ENCODE results near the gene PHLDA3.

PHLDA3 gene

GRCh38 chr1:201499795-201500669, 31.0 kb upstream of the PHLDA3 start:
- H3K9ac ChIP-seq (ENCODE audit: low read depth, low read length, poor library complexity, severe bottlenecking) = peak overlapping the region; percentile 18
- peaks cover 31% of the 10 kb centered on the region for H3K4me1 ChIP-seq (ENCODE audit: insufficient read depth, low read length, poor library complexity, severe bottlenecking)
- H3K9me3 ChIP-seq (ENCODE audit: insufficient read depth, low read depth, low read length) = no peaks in the 10 kb centered on the region
- no peak overlapping the region for H3K4me2 ChIP-seq (ENCODE audit: low read depth, low read length, poor library complexity, severe bottlenecking)
- H3K9me2 ChIP-seq (replicated peaks; ENCODE audit: low read depth, low read length) = no peaks in the 10 kb centered on the region
- peaks cover 59% of the 10 kb centered on the region for H3K79me2 ChIP-seq (ENCODE audit: insufficient read depth, low read length)
- H3F3A ChIP-seq (ENCODE audit: low read depth) = no peaks in the 10 kb centered on the region
- TF ChIP-seq CTCF (conservative IDR thresholded peaks at IDR 0.05; ENCODE audit: low read length) (no peak), EZH2phosphoT487 (IDR thresholded peaks at IDR 0.05; ENCODE audit: borderline replicate concordance) (no peak)
- no peaks in the 10 kb centered on the region for H4K20me1 ChIP-seq (ENCODE audit: insufficient read depth, low read length, poor library complexity, severe bottlenecking)
- peaks cover 7% of the 10 kb centered on the region; the same call in 1 of the 2 replicates for H3K36me3 ChIP-seq (ENCODE audit: insufficient read depth, low read length)
- H3K27me3 ChIP-seq (ENCODE audit: insufficient read depth, low read length, poor library complexity, severe bottlenecking) = no peaks in the 10 kb centered on the region
- H2AFZ ChIP-seq (ENCODE audit: low read length) = no peak overlapping the region
- H3K4me3 ChIP-seq (ENCODE audit: low read length, poor library complexity, severe bottlenecking) = no peak overlapping the region

DNA sequence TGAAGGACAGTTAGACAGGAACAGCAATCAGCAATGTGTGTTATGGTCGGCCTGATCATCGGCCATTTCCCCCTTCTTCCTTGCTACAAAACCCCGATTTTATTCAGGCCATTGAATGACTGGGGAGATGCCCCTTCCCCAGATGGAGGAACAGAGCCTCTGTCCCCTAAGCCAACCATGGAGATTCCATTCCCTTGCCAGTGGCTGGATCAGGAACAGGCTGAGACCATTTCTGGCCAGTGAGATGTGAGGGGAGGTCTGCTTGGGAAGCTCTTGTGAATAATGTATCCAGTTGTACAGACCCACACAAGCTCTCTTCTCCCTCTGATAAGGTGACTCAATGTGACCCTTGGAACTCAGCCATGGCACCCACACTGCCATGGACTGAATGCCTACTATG, 30.2 kb upstream of the PHLDA3 start:
- peaks cover 15% of the 10 kb centered on the region; the same call in 1 of the 2 replicates for H3K36me3 ChIP-seq (ENCODE audit: insufficient read depth, low read length)
- peaks cover 50% of the 10 kb centered on the region for H3K79me2 ChIP-seq (ENCODE audit: insufficient read depth, low read length)
- H3K9me2 ChIP-seq (replicated peaks; ENCODE audit: low read depth, low read length) = no peaks in the 10 kb centered on the region
- H3F3A ChIP-seq (ENCODE audit: low read depth) = no peaks in the 10 kb centered on the region
- peaks cover 29% of the 10 kb centered on the region for H3K4me1 ChIP-seq (ENCODE audit: insufficient read depth, low read length, poor library complexity, severe bottlenecking)
- no peak overlapping the region for H2AFZ ChIP-seq (ENCODE audit: low read length)
- no peak overlapping the region for H3K9ac ChIP-seq (ENCODE audit: low read depth, low read length, poor library complexity, severe bottlenecking)
- TF ChIP-seq CTCF (conservative IDR thresholded peaks at IDR 0.05; ENCODE audit: low read length) (no peak), EZH2phosphoT487 (IDR thresholded peaks at IDR 0.05; ENCODE audit: borderline replicate concordance) (no peak)
- no peak overlapping the region for H3K4me3 ChIP-seq (ENCODE audit: low read length, poor library complexity, severe bottlenecking)
- H4K20me1 ChIP-seq (ENCODE audit: insufficient read depth, low read length, poor library complexity, severe bottlenecking) = no peaks in the 10 kb centered on the region
- H3K9me3 ChIP-seq (ENCODE audit: insufficient read depth, low read depth, low read length) = no peaks in the 10 kb centered on the region
- no peak overlapping the region for H3K4me2 ChIP-seq (ENCODE audit: low read depth, low read length, poor library complexity, severe bottlenecking)
- H3K27me3 ChIP-seq (ENCODE audit: insufficient read depth, low read length, poor library complexity, severe bottlenecking) = no peaks in the 10 kb centered on the region

GRCh38 chr1:201498621-201499020, 29.6 kb upstream of the PHLDA3 start:
- Histone ChIP-seq H2AFZ (ENCODE audit: low read length) (no peak overlapping the region), H3K4me1 (ENCODE audit: insufficient read depth, low read length, poor library complexity, severe bottlenecking) (peaks cover 24% of the 10 kb centered on the region), H3K4me2 (ENCODE audit: low read depth, low read length, poor library complexity, severe bottlenecking) (no peak overlapping the region), H3F3A (ENCODE audit: low read depth) (no peaks in the 10 kb centered on the region), H4K20me1 (ENCODE audit: insufficient read depth, low read length, poor library complexity, severe bottlenecking) (no peaks in the 10 kb centered on the region), H3K9me3 (ENCODE audit: insufficient read depth, low read depth, low read length) (no peaks in the 10 kb centered on the region), H3K36me3 (ENCODE audit: insufficient read depth, low read length) (peaks cover 20% of the 10 kb centered on the region; the same call in 1 of the 2 replicates), H3K9me2 (replicated peaks; ENCODE audit: low read depth, low read length) (no peaks in the 10 kb centered on the region), H3K27me3 (ENCODE audit: insufficient read depth, low read length, poor library complexity, severe bottlenecking) (no peaks in the 10 kb centered on the region), H3K79me2 (ENCODE audit: insufficient read depth, low read length) (peaks cover 45% of the 10 kb centered on the region), H3K9ac (ENCODE audit: low read depth, low read length, poor library complexity, severe bottlenecking) (no peak overlapping the region), H3K4me3 (ENCODE audit: low read length, poor library complexity, severe bottlenecking) (no peak overlapping the region)
- TF ChIP-seq CTCF (conservative IDR thresholded peaks at IDR 0.05; ENCODE audit: low read length) = no peak
- no peak for TF ChIP-seq EZH2phosphoT487 (IDR thresholded peaks at IDR 0.05; ENCODE audit: borderline replicate concordance)
